ENCODE measurements around the gene USP54. TPM values are rescaled to one million over a fixed set of nuclear protein-coding genes. Genes with fewer than 3 reads are reported as not detected.

USP54 gene
- total RNA-seq, 1 experiment from 2014 or later, result 37.9 TPM

- no peaks in the 10 kb centered on the region for H3K23me2 ChIP-seq (ENCODE audit: insufficient read length, low read depth, low read length, poor library complexity, severe bottlenecking)
- H3K4ac ChIP-seq (ENCODE audit: low read depth, low read length), result no peak overlapping the region
- Mint-ChIP-seq H3K4me3 (peak overlapping the region; percentile 2 to 28; a peak in 1 of 5 replicates), H3K36me3 (ENCODE audit: insufficient read depth in 1 of 3, low read depth in 3 of 3) (peaks cover 9 to 20% (median 15%) of the 10 kb centered on the region in 3 experiments; a peak in 6 of 7 replicates), H3K27ac (peak overlapping the region; percentile 5 to 99 (median 81); a peak in 6 of 7 replicates), H3K4me1 (peaks cover 21 to 22% of the 10 kb centered on the region in 2 experiments), H3K9me3 (no peaks in the 10 kb centered on the region), H3K27me3 (ENCODE audit: low read depth) (no peaks in the 10 kb centered on the region)
- H3K4me2 ChIP-seq (ENCODE audit: insufficient read depth, insufficient read length, low read length), result no peak overlapping the region
- no peak overlapping the region for H3K23ac ChIP-seq (ENCODE audit: insufficient read length, low read depth, low read length)
- H3K79me1 ChIP-seq (ENCODE audit: insufficient read depth, low read depth, low read length, poor library complexity, severe bottlenecking), result no peaks in the 10 kb centered on the region
- H2BK15ac ChIP-seq (ENCODE audit: low read depth, low read length), result no peak overlapping the region
- H3K27me3 ChIP-seq (ENCODE audit: insufficient read depth, low read length), result no peaks in the 10 kb centered on the region
- no peak overlapping the region for H2AFZ ChIP-seq (ENCODE audit: low read length)
- no peak overlapping the region for H2BK5ac ChIP-seq (ENCODE audit: insufficient read length, low read length)
- no peak overlapping the region for H3K56ac ChIP-seq (ENCODE audit: insufficient read length, low read depth, low read length)
- no peak overlapping the region for H3K14ac ChIP-seq (ENCODE audit: insufficient read depth, low read length)
- DNase-seq, result no peak
- H4K8ac ChIP-seq (replicated peaks; ENCODE audit: insufficient read length, low read depth, low read length), result no peak overlapping the region
- no peaks in the 10 kb centered on the region for H3K79me2 ChIP-seq (ENCODE audit: insufficient read depth, low read length)
- no peak overlapping the region for H4K5ac ChIP-seq (ENCODE audit: insufficient read length, low read depth, low read length)
- no peaks in the 10 kb centered on the region for H4K20me1 ChIP-seq (ENCODE audit: control insufficient read depth, insufficient read depth, insufficient read length)
- H3K4me1 ChIP-seq (ENCODE audit: insufficient read depth, low read length), result no peaks in the 10 kb centered on the region; the same call in 1 of the 2 replicates
- no peak overlapping the region for H4K91ac ChIP-seq (ENCODE audit: insufficient read length, low read depth, low read length)
- H3T11ph ChIP-seq (ENCODE audit: low read length), result no peak overlapping the region
- H3K18ac ChIP-seq (ENCODE audit: insufficient read length, low read depth, low read length), result no peak overlapping the region
- TF ChIP-seq CTCF (conservative IDR thresholded peaks at IDR 0.05), result no peak
- no peak overlapping the region for H2AK5ac ChIP-seq (ENCODE audit: insufficient read length, low read length)
- no peaks in the 10 kb centered on the region for H3K9me3 ChIP-seq (ENCODE audit: control insufficient read depth, low read depth, low read length)
- H2BK12ac ChIP-seq (ENCODE audit: insufficient read length, low read depth, low read length), result no peak overlapping the region
- H2BK20ac ChIP-seq (ENCODE audit: low read depth, low read length, poor library complexity, severe bottlenecking), result no peak overlapping the region
- no peak overlapping the region for H3K9ac ChIP-seq (ENCODE audit: extremely low read depth, insufficient read length, low read length)
- H3K27ac ChIP-seq (ENCODE audit: insufficient read length, low read depth, low read length), result no peak overlapping the region
- no peak overlapping the region for H2BK120ac ChIP-seq (ENCODE audit: low read depth, low read length, poor library complexity, severe bottlenecking)
These were observed 85.1 kb downstream of the USP54 start for GRCh38 chr10:73506074-73506473.

Measured in H9 (cell line).